Fibroblast of villous mesenchyme (primary cell): ENCODE data around the gene RASGRF2. TPM values are rescaled to one million over a fixed set of nuclear protein-coding genes. Genes with fewer than 3 reads are reported as not detected.

Experiments used
- DNase-seq: peaks from one replicate; pipeline ENCODE4 v3.0.0-alpha.2; 2010; ENCODE audit warnings: low read depth
- H3K4me3 ChIP-seq: 2 replicates; pipeline ENCODE4 v1.5.1; 2011; ENCODE audit warnings: low read depth, mild to moderate bottlenecking, low read length
- total RNA-seq: library from RNA; depleted of rRNA; stranded (reverse); fragments of >200 nt; gene quantifications from 2 replicates; pipeline ENCODE4 v1.2.3, GENCODE V29; 2012
- TF ChIP-seq, protein P1 (sequence below): IDR thresholded peaks from 2 replicates; pipeline ENCODE4 v1.5.1; 2012; ENCODE audit warnings: low read depth, mild to moderate bottlenecking, low read length; ENCODE audit not compliant: insufficient read depth

The RASGRF2 gene
- total RNA-seq, 1 donor, result 3.9 TPM

DNA sequence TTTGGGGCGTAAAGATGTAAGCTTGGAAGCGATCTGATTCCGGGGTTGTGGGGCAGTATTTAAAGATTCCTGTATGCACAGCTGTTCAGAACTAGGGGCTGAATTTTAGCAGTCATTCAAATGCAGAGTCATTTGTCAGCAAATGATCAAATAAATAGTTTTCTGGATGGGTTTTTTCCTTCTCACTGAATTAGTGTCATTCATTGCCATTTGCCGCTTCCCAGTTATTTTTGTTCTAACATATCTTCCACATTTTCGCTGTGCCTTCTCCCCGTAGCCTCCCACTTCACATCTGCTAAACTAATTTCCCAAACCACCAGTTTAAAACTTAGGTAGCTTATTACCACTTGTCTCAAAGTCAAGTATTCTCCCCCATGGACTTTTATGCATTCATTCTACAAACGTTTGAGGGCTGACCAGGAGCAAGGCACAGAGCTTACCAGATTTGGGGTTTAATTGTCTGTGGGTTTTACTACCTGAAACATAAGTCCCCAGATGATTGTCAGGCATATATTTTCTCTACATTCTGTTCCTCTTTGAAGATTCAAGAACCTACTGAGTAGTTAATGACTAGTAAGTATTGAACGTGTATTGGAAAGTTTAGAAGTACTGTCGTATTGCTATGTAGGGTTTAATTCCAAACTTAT is 231.7 kb downstream of the RASGRF2 start:
- no peak for DNase-seq
- H3K4me3 ChIP-seq, result no peak overlapping the region
- TF ChIP-seq, protein P1, sequence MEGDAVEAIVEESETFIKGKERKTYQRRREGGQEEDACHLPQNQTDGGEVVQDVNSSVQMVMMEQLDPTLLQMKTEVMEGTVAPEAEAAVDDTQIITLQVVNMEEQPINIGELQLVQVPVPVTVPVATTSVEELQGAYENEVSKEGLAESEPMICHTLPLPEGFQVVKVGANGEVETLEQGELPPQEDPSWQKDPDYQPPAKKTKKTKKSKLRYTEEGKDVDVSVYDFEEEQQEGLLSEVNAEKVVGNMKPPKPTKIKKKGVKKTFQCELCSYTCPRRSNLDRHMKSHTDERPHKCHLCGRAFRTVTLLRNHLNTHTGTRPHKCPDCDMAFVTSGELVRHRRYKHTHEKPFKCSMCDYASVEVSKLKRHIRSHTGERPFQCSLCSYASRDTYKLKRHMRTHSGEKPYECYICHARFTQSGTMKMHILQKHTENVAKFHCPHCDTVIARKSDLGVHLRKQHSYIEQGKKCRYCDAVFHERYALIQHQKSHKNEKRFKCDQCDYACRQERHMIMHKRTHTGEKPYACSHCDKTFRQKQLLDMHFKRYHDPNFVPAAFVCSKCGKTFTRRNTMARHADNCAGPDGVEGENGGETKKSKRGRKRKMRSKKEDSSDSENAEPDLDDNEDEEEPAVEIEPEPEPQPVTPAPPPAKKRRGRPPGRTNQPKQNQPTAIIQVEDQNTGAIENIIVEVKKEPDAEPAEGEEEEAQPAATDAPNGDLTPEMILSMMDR, result no peak

DNA sequence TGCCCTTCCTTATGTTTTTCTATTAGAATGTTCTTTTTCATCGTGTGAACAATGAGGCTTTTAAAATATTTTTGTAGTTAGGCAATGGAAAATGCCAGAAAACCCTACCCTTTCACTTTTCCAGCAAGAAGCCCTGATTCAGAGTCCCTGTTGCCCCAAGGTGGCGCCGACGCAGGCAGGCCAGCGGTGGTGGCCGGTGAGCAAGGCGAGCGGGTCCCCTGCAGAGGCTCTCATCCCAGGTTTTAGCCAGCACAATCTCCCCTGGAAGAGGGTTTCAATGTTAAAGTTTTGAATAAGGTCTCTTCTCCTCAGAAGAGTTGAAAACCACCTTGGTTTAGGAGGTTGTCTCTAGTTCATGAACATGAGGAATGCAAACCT is 232.2 kb downstream of the RASGRF2 start:
- no peak overlapping the region for H3K4me3 ChIP-seq
- TF ChIP-seq, protein P1, result no peak
- no peak for DNase-seq

DNA sequence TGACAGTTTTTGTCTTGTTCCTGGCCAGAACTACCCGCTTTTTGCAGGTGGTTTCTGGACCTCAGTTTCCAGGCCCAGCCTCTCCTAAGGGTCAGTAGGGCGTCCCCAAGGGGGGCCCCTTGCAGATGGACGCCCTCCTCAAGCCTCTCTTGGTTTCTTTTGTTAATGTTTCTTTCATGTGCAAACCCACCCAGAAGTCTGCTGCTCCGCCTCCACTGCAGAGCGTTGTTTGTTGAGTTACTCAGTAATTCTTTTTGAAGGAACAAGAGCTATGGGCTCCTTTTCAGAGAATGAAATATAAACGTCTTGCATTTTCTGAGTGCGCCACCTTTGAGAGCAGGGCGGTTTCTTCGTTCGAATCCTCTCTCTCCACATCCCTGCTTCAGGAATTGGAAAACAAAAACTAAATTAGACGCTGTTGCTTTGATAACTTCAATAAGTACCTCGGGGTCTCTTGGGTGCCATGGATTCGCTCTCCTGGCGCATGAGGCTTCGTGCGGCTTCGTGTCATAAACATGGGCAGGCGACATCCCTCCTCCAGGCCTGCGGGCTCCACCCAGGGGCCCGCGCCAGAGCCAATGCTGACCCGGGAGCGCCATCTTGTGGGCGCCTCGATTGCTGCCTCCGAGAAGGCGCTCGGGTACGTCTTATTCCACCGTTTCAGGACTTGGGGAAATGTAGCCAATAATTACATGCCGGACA is 234.6 kb downstream of the RASGRF2 start:
- peak; percentile 82 for DNase-seq
- no peak overlapping the region for H3K4me3 ChIP-seq
- TF ChIP-seq, protein P1, result peak; percentile 99

DNA sequence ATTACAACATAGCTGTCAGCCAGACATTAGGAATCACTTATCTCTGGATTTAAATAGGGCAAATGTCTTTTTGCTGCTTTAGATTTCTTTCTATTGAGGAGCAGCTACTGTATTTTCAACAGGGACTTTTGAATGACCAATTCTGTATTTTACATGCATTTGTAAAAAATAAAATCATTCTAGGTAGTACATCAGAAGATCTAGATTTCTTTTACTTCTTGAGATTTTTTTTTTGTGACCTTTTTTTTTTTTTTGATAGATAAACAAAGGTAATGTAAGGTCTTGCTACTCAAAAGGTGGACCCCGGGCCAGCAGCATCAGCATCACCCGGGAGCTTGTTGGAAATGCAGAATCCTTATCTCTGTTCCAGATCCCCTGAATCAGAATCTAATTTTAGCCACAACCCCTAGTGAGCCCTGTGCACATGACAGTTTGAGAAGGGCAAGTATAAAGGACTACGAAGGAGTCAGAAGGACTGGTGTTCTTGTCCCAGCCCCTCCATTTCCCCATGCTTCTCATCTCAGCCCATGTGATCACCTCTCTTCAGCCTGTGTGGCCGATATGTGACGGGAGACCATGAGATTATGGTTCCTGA is 235.3 kb downstream of the RASGRF2 start:
- TF ChIP-seq, protein P1, result no peak
- no peak for DNase-seq
- no peak overlapping the region for H3K4me3 ChIP-seq

DNA sequence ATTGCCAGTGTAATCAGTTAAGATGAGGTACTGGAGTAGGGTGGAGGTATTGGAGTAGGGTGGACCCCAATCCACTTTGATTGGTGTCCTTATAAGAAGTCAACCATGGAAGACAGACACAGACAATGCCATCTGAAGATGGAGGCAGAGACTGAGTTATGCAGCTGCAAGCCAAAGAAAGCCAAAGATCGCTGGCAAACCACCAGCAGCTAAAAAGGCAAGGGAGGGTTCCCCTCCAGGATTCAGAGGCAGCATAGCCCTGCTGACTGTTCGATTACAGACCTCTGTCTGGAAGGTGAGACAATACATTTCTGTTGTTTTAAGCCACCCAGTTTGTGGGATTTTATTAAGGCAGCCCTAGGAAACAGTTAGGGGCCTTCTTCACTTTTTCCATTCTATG is 242.5 kb downstream of the RASGRF2 start:
- DNase-seq, result no peak
- TF ChIP-seq, protein P1, result no peak
- H3K4me3 ChIP-seq, result no peak overlapping the region

DNA sequence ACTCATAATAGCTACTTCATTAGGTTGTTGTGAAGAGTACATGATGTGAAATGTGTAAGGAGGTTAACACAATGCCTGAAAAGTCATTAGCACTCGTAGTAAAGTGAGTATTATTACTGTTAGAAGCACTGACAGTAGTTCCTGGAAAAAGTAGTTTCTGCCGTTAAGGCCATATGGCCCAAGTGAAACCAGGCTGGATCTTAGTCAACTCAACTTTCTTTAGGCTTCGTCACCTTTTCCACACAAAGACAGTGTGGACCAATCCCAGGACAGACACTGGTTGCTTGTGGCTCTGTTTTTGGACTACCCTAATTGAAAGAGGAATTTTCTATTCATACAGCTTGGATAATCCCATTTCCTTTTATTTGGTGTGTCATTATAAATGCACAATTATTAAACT is 243.6 kb downstream of the RASGRF2 start:
- TF ChIP-seq, protein P1, result no peak
- no peak for DNase-seq
- no peak overlapping the region for H3K4me3 ChIP-seq
